Measurements from ENCODE around the gene SFXN3. TPM values are rescaled to one million over a fixed set of nuclear protein-coding genes. Genes with fewer than 3 reads are reported as not detected.

The SFXN3 gene
- total and polyA plus RNA-seq, 2 of the 13 experiments (the other 11 are each of a cell fraction or from before 2014, with no cell fraction given) = 16.8 to 71.5 TPM

DNA sequence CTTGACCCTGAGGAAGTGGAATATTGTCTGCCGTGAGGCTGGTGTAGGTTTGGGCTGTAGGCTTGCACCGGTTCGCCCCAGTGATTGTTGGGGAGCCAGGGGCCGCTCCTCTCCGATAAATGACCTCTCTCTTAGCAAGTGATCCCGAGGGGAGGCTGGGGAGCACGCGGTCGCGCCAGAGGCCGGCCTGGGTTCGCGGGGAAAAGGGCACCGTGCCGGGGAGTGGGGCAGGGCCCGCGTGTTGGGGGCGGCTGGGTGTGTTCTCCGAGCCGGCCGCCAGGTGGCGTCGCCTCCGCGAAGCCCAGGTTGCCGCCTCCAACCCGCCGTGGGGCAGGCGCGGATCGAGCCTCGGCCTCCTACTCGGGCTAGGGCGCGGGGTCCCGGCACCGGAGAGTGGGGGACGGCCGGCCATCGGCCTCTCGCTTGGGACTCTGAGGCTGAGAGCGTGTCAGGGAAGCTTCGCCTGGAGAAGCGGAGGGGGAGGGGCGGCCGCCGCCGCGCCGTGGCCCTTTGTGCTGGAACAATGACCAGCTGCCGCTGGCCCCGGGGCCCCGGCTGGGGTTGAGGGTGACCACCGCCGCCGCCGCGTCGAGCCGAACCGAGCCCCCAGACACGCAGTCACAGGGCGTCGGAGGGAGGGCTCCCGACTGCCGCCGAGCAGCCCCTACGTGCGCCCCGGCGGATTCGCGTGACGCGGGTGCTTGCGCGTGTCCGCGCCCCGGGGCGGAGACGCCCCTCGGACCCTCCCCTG, 31.9 kb upstream of the SFXN3 start (continued):
- TF ChIP-seq, protein P1, sequence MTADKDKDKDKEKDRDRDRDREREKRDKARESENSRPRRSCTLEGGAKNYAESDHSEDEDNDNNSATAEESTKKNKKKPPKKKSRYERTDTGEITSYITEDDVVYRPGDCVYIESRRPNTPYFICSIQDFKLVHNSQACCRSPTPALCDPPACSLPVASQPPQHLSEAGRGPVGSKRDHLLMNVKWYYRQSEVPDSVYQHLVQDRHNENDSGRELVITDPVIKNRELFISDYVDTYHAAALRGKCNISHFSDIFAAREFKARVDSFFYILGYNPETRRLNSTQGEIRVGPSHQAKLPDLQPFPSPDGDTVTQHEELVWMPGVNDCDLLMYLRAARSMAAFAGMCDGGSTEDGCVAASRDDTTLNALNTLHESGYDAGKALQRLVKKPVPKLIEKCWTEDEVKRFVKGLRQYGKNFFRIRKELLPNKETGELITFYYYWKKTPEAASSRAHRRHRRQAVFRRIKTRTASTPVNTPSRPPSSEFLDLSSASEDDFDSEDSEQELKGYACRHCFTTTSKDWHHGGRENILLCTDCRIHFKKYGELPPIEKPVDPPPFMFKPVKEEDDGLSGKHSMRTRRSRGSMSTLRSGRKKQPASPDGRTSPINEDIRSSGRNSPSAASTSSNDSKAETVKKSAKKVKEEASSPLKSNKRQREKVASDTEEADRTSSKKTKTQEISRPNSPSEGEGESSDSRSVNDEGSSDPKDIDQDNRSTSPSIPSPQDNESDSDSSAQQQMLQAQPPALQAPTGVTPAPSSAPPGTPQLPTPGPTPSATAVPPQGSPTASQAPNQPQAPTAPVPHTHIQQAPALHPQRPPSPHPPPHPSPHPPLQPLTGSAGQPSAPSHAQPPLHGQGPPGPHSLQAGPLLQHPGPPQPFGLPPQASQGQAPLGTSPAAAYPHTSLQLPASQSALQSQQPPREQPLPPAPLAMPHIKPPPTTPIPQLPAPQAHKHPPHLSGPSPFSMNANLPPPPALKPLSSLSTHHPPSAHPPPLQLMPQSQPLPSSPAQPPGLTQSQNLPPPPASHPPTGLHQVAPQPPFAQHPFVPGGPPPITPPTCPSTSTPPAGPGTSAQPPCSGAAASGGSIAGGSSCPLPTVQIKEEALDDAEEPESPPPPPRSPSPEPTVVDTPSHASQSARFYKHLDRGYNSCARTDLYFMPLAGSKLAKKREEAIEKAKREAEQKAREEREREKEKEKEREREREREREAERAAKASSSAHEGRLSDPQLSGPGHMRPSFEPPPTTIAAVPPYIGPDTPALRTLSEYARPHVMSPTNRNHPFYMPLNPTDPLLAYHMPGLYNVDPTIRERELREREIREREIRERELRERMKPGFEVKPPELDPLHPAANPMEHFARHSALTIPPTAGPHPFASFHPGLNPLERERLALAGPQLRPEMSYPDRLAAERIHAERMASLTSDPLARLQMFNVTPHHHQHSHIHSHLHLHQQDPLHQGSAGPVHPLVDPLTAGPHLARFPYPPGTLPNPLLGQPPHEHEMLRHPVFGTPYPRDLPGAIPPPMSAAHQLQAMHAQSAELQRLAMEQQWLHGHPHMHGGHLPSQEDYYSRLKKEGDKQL (CRISPR knock-in tag; IDR thresholded peaks at IDR 0.05; ENCODE audit: low read depth) = no peak
- TF ChIP-seq KDM3A (CRISPR knock-in tag; IDR thresholded peaks at IDR 0.05; ENCODE audit: low read depth) (peak; percentile 85; the same call in 1 of the 2 replicates), ZKSCAN5 (CRISPR knock-in tag; IDR thresholded peaks at IDR 0.05) (no peak), ZNF124 (CRISPR knock-in tag; IDR thresholded peaks at IDR 0.05) (0 out of 2 replicates have a peak, but pooled peaks have one; percentile 33), HOXD1 (CRISPR knock-in tag; IDR thresholded peaks at IDR 0.05) (no peak; the same call in 1 of the 2 replicates), SRSF4 (IDR thresholded peaks at IDR 0.05; ENCODE audit: low read depth, low read length, poor library complexity, severe bottlenecking) (no peak), HNRNPK (IDR thresholded peaks at IDR 0.05; ENCODE audit: low read depth, low read length, poor library complexity, severe bottlenecking) (peak; percentile 71), ZNF841 (CRISPR knock-in tag; IDR thresholded peaks at IDR 0.05; ENCODE audit: borderline replicate concordance) (no peak), ZNF619 (CRISPR knock-in tag; IDR thresholded peaks at IDR 0.05) (no peak), SP5 (CRISPR knock-in tag; IDR thresholded peaks at IDR 0.05; ENCODE audit: borderline replicate concordance, low read depth) (0 out of 2 replicates have a peak, but pooled peaks have one; percentile 26), ELF1 (CRISPR knock-in tag; IDR thresholded peaks at IDR 0.05) (no peak), NFE2L1 (CRISPR knock-in tag; IDR thresholded peaks at IDR 0.05; ENCODE audit: borderline replicate concordance) (no peak), NR2F6 (IDR thresholded peaks at IDR 0.05) (no peak), NR2F6 (CRISPR knock-in tag; IDR thresholded peaks at IDR 0.05) (no peak)
- TF ChIP-seq, protein P2, sequence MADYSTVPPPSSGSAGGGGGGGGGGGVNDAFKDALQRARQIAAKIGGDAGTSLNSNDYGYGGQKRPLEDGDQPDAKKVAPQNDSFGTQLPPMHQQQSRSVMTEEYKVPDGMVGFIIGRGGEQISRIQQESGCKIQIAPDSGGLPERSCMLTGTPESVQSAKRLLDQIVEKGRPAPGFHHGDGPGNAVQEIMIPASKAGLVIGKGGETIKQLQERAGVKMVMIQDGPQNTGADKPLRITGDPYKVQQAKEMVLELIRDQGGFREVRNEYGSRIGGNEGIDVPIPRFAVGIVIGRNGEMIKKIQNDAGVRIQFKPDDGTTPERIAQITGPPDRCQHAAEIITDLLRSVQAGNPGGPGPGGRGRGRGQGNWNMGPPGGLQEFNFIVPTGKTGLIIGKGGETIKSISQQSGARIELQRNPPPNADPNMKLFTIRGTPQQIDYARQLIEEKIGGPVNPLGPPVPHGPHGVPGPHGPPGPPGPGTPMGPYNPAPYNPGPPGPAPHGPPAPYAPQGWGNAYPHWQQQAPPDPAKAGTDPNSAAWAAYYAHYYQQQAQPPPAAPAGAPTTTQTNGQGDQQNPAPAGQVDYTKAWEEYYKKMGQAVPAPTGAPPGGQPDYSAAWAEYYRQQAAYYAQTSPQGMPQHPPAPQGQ (CRISPR knock-in tag; IDR thresholded peaks at IDR 0.05; ENCODE audit: borderline replicate concordance) = no peak
- TF ChIP-seq, protein P3, sequence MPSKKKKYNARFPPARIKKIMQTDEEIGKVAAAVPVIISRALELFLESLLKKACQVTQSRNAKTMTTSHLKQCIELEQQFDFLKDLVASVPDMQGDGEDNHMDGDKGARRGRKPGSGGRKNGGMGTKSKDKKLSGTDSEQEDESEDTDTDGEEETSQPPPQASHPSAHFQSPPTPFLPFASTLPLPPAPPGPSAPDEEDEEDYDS (CRISPR knock-in tag; IDR thresholded peaks at IDR 0.05) = 0 out of 2 replicates have a peak, but pooled peaks have one; percentile 7
- TF ChIP-seq, protein P4, sequence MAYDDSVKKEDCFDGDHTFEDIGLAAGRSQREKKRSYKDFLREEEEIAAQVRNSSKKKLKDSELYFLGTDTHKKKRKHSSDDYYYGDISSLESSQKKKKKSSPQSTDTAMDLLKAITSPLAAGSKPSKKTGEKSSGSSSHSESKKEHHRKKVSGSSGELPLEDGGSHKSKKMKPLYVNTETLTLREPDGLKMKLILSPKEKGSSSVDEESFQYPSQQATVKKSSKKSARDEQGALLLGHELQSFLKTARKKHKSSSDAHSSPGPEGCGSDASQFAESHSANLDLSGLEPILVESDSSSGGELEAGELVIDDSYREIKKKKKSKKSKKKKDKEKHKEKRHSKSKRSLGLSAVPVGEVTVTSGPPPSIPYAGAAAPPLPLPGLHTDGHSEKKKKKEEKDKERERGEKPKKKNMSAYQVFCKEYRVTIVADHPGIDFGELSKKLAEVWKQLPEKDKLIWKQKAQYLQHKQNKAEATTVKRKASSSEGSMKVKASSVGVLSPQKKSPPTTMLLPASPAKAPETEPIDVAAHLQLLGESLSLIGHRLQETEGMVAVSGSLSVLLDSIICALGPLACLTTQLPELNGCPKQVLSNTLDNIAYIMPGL (CRISPR knock-in tag; IDR thresholded peaks at IDR 0.05; ENCODE audit: borderline replicate concordance in 1 of 2, low read depth in 1 of 2) = peak; percentile 98 to 100
